ENCODE data around the gene TPTE2. TPM values are rescaled to one million over a fixed set of nuclear protein-coding genes. Genes with fewer than 3 reads are reported as not detected.
A peak's percentile ranks its signal among the peaks of the same experiment; 100 is the strongest.
"Not testable (repeated sequence)": the region's sequence is repeated elsewhere in the genome, so short reads cannot be mapped to it uniquely, and the experiment has no call there.

The TPTE2 gene
- total RNA-seq, result not detected
- long read RNA-seq, result 0 reads

DNA sequence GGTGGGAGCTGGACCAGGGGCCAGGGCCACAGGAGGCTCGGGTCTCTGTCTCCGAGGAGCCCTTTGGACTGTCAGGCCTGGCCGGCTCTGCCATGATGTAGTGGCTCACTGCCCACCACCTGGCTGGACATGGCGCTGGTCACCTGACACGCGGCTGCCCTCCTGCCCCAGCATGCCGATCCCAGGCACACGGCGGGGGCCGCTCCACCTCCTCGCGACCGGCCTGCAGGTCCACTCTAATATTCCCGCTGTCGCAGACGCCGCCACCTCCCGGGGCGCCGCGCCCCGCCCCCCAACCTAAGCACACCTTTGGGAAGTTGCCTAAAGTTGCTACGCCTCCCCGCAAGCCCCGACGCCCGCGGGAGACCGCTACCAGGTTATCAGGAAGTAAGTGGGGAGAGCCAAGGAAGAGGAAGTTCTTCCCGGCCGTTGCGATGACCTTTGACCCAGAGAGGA lies at the start of gene TPTE2:
TPTE2 (minus strand) TSS at position 406 of the 456 bp plus-strand sequence. CDS start 58,298 bp downstream, outside the sequence.
- intact Hi-C loops (cut with micrococcal nuclease); DNase-seq; ATAC-seq: not testable (repeated sequence)

GRCh38 chr13:19607523-19608078 lies 46.3 kb upstream of the TPTE2 start:
- no peak for DNase-seq

DNA sequence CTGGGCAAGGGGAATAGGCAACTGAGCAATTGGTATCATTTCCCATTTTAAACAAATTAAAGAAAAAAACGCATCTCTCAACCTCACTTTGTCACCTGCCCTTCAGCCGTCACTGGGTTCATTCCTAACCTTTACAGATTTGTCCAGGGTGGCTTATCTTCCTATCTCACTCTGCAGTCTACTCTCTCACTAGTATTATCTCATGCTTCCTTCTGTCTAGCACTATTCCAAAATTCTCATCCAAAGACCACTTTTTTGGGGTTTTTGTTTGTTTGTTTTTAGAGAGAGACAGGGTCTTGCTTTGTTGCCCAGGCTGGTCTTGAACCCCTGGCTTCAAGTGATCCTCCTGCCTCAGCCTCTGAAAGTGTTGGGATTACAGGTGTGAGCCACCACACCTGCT lies 45.4 kb upstream of the TPTE2 start:
- no peak for ATAC-seq
- no peak for DNase-seq
- intact Hi-C loops (cut with micrococcal nuclease), result no loop called here

More at GRCh38 chr13:19607523-19608078, 46.3 kb upstream of the TPTE2 start:
- intact Hi-C loops (cut with micrococcal nuclease), result no loop called here
- no peak for ATAC-seq

DNA sequence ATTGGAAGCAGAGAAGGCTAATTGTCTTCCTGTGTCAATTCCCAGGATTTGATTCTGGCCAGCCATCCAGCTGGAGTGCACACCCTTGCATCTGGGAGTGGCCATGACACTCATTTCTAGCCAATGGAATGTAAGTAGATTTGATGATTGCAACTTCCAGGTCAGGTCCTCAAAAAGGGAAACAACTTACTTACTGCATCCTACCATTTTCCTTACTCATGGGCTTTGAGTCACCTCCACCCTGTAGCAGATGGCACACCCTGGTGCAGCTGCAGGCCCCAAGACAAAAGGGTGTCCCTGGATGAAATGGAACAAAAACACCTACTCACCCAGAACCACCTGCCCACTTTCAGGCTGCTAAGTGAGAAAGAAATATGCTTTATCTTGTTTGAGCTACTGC lies 44.8 kb upstream of the TPTE2 start:
- ATAC-seq (no peak), DNase-seq (no peak)
- intact Hi-C loops (cut with micrococcal nuclease), result no loop called here

DNA sequence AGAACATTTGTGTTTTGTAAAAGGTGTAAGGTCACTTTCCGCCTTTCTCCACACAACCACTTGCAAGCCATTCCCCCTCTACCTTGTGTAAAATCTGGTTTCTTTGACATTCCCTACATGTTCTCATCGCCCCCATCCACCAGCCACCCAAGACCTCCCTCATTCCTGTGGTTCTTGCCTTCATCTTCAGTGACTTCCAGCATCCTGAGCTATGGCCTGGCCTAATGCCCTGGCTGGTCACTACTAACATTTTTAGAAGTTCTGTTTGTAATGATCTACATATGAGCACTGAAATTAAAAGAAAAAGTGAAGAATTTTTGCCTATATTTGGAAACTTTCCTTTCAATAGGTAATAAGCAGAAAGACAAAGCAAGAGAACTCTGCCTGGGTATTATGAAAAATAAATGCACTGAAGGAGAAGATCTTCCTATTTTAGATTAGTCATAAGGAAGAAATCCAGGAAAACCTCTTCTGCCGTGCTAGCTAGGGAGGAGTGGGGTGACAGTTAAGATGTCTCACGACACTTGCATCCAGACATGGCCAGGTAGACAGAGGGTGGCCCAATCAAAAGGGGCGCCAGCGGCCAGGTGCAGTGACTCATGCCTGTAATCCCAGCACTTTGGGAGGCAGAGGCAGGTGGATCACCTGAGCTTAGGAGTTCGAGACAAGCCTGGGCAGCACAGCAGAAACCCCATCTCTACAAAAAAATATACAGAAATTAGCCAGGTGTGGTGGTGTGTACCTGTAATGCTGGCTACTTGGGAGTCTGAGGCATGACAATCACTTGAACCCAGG lies 44.0 kb upstream of the TPTE2 start:
- intact Hi-C loops (cut with micrococcal nuclease), result no loop called here

DNA sequence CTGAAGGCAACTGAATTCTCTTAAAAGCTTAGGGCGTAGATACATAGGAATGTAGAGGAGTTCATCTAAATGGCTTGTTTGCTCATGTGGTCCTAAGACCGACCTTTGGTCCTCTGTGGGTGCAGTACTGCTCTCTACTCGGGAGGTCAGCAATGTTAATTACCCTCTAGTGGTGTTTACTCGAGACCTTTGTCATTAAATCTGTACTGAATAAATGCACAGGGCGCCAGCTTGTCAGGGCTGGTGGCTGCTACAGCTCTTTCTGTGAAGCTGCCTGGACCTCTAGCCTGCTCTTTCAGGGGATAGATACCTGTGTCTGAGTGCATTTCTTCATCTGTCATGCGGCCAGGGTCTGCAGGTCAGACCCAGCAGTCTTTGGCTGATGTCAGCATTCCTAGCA lies 43.0 kb upstream of the TPTE2 start:
- no peak for ATAC-seq
- no peak for DNase-seq
- intact Hi-C loops (cut with micrococcal nuclease), result no loop called here

More for the DNA sequence above, 44.0 kb upstream of the TPTE2 start:
- no peak for ATAC-seq
- DNase-seq, result no peak

DNA sequence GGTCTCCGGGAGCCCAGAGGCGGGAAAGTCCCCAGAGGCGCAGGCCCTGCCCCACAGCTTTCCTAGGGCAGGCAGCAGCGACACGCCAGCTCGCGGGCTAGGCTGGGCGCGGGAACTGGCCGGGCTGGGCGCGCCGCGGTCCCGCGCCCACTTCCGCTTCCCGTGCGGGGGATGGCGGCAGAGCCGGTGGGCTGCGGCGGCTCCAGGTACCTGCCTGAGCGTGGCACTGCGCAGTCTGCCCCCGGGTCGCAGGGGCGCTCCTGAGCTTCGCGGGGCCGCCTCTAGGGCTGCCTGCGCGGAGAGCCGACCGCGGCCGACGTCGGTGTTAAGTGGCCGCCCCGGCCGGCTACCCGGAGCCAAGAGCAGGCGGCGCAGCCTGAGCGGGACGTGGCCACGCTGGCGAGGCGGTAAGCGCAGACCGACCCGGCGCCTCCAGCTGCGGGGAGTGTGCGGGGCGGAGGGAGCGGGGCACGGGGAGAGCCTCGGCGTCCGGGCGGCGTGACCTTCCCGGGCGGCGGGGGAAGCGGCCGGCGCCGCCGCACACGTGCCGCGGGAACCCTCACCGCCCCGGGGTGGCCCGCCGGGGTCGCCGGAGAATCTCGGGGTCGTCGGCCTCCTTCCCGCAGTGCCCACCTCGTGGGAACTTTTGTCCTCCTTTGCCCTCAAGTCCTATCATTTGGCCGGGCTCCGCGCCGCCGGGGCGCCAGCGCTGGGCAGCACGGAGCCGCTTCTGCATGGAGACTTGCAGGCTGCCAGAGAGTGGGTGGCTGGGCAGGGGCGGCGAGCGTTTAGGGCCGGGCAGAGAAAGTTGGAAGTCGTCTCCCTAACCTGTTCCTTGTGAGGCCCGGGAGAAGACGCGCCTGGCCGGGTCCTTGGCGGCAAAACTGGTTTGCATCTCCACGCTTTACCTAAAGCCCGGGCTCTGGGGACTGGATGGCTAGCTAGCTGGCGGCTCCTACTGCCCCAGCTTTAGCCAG lies 40.7 kb upstream of the TPTE2 start:
- ATAC-seq (peak; percentile 94), DNase-seq (peak; percentile 64)
- intact Hi-C loops (cut with micrococcal nuclease), result no loop called here

GRCh38 chr13:19597523-19597922 lies 36.2 kb upstream of the TPTE2 start:
- ATAC-seq (no peak), DNase-seq (no peak)
- intact Hi-C loops (cut with micrococcal nuclease), result no loop called here

DNA sequence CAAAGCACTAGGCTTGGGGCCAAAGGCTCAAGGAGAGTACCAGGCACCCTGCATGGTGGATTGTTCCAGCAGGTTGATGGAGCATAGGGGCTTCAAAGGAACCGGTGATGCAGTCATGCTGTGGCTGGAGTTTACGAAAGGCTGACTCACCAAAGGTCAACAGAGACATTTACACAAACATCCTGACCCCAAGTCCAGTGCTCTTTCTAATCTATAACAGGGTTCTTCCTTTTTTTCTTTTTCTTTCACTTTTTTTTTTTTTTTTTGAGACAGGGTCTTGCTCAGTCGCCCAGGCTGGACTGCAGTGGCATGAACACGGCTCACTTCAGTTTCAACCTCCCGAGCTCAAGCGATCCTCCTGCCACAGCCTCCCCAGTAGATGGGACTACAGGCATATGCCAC lies 35.6 kb upstream of the TPTE2 start:
- intact Hi-C loops (cut with micrococcal nuclease), result no loop called here
- DNase-seq, result no peak

GRCh38 chr13:19596086-19596485 lies 34.8 kb upstream of the TPTE2 start:
- intact Hi-C loops (cut with micrococcal nuclease), result no loop called here
- ATAC-seq (no peak), DNase-seq (no peak)

More for the DNA sequence above, 35.6 kb upstream of the TPTE2 start:
- ATAC-seq, result no peak

GRCh38 chr13:19592657-19593180 lies 31.4 kb upstream of the TPTE2 start:
- intact Hi-C loops (cut with micrococcal nuclease), result no loop called here
- no peak for DNase-seq
- no peak for ATAC-seq

GRCh38 chr13:19591864-19592263 lies 30.5 kb upstream of the TPTE2 start:
- DNase-seq, result no peak
- intact Hi-C loops (cut with micrococcal nuclease), result no loop called here

DNA sequence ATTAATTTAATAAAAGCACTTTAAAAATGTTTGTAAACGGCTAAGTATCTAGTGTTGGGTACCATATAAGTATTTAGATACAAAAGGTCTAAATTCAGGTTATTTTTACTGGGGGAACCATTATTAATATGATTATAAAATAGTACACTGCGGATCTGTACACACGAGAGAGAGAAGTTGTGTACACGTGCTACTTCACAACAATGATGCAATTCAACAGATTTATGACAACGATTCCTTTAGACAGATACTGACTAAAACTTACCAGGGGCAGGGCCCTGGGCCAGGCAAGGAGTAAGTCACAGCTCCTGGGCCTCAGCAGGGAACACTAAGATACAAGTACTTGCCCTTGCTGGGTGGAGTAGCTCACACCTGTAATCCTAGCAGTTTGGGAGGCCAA lies 29.1 kb upstream of the TPTE2 start:
- ATAC-seq, result no peak
- intact Hi-C loops (cut with micrococcal nuclease), result no loop called here
- no peak for DNase-seq

More at GRCh38 chr13:19591864-19592263, 30.5 kb upstream of the TPTE2 start:
- no peak for ATAC-seq

GRCh38 chr13:19589312-19589711 lies 28.0 kb upstream of the TPTE2 start:
- ATAC-seq (no peak), DNase-seq (no peak)
- intact Hi-C loops (cut with micrococcal nuclease), result no loop called here

DNA sequence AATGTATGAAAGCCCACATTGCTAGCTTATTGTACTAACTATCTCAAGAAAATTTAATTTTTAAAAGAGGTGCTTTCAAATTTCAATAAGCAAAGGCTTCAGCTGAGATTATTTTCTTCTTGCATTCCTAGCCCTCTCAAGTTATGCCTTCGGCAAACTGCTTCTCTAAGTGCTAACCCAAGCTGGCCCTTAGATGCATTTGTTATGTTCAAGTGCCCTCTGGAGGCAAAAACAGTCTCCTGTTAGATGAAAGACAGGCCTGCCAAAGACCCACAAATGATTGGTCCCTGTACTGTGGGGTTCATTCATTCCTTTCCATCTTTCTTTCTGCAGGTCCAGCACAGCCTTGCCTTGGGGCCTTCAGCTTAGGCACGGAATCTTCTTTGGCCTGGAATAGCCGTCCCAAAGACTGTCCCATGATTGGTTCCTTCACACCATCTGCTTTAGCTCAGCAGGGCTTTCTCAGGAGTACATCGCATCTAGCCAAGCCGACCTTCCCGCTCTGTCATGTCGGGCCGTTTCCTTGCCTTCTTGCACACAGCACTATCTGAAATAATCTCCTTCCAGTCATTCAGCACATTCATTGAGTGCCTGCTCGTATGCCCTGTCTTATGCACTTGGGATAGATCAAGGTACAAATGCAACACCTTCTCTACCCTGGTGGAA lies 26.4 kb upstream of the TPTE2 start:
- intact Hi-C loops (cut with micrococcal nuclease), result no loop called here
- ATAC-seq, result peak; percentile 71
- DNase-seq, result no peak

DNA sequence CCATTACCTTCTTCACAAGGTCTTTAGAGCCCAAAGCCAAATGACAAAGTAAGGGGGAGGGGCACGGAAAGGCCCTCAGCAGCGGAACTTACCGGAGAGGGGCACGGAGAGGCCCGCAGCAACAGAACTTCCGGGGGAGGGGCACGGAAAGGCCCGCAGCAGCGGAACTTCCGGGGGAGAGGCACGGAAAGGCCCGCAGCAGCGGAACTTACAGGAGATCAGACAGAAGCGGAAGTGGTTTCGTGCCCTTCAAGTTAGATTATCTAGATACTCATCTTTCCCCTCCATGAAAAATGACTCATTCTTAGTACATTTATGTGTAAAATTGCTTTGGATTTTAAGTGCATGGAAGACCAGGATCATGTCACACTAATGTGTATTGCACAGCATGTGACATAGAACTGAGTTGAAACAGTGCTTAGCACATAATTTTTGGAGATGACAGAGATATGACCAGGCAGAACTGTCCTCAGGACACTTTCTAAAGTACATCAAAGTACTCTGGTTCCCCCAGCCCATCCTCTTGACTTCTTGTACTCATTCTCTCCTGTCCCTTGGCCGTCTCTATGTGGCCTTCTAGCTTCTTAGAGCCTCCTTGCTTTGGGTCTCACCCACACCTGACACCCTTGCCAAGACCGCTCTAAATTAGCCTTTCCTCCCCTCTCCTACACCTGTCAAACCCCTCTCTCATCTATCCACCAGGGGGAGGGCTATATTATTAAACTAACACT lies 25.7 kb upstream of the TPTE2 start:
- intact Hi-C loops (cut with micrococcal nuclease), result no loop called here
- ATAC-seq (peak; percentile 57), DNase-seq (peak; percentile 36)

DNA sequence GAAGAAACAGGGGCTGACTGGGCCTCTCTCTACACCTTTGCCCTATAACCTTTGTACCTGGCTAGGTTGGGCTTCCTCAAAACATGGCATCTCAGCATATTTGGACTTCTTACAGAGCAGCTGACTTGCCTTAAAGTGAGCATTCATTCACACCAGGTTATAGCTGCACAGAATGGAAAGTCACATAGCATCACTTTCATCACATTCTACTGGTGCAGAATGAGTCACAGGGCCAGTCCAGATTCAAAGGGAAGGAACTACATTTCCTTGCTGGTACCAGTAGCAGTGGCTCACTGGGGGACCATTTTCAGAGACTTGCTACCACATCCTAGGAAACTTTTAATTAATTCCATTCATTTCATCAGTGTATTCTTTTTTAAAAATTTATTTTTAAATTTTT lies 20.3 kb upstream of the TPTE2 start:
- intact Hi-C loops (cut with micrococcal nuclease), result no loop called here
- ATAC-seq (no peak), DNase-seq (no peak)

- ATAC-seq (no peak), DNase-seq (no peak)
- intact Hi-C loops (cut with micrococcal nuclease), result no loop called here
Measured at GRCh38 chr13:19575230-19575629, 13.9 kb upstream of the TPTE2 start.

Measured in left ventricle myocardium superior (tissue), 1 donor.